Parathyroid adenoma (tissue), 2 donors: ENCODE data around the gene LACRT.
A peak's percentile ranks its signal among the peaks of the same experiment; 100 is the strongest.

Experiments
- H2AFZ ChIP-seq: fragments of 300-600 bp; sonication (generic); one replicate; pipeline ENCODE4 v1.7.0; 2017; ENCODE audit warnings: antibody characterized with exemption, mild to moderate bottlenecking
- H3K27ac ChIP-seq: fragments of 300-600 bp; sonication (generic); one replicate; pipeline ENCODE4 v1.7.0; 2017
- H3K27me3 ChIP-seq: fragments of 300-600 bp; sonication (generic); one replicate; pipeline ENCODE4 v1.7.0; 2017; ENCODE audit warnings: low read length; ENCODE audit not compliant: control insufficient read depth, insufficient read depth
- H3K36me3 ChIP-seq: fragments of 300-600 bp; sonication (generic); one replicate; pipeline ENCODE4 v1.7.0; 2017; ENCODE audit warnings: low read length; ENCODE audit not compliant: control insufficient read depth, insufficient read depth
- H3K4me1 ChIP-seq: fragments of 300-600 bp; sonication (generic); one replicate; pipeline ENCODE4 v1.7.0; 2017; ENCODE audit warnings: control low read depth
- H3K4me2 ChIP-seq: fragments of 300-600 bp; sonication (generic); one replicate; pipeline ENCODE4 v1.7.0; 2017; ENCODE audit warnings: low read length
- H3K4me3 ChIP-seq: fragments of 300-600 bp; sonication (generic); one replicate; pipeline ENCODE4 v1.7.0; 2017; ENCODE audit warnings: low read depth, low read length
- H3K79me2 ChIP-seq: fragments of 300-600 bp; sonication (generic); one replicate; pipeline ENCODE4 v1.7.0; 2017; ENCODE audit warnings: control low read depth
- H3K9ac ChIP-seq: fragments of 300-600 bp; sonication (generic); one replicate; pipeline ENCODE4 v1.7.0; 2017; ENCODE audit warnings: mild to moderate bottlenecking
- H3K9me3 ChIP-seq: fragments of 300-600 bp; sonication (generic); one replicate; pipeline ENCODE4 v1.7.0; 2017; ENCODE audit warnings: low read length; ENCODE audit not compliant: control insufficient read depth
- CTCF ChIP-seq: fragments of 300-600 bp; sonication (generic); IDR thresholded peaks from one replicate; pipeline ENCODE4 v1.7.0; 2017; ENCODE audit warnings: antibody characterized with exemption, mild to moderate bottlenecking
- donor health status: primary hyperparathyroidism.

LACRT gene

GRCh38 chr12:54592316-54592715 lies 42.4 kb downstream of the LACRT start:
- Histone ChIP-seq H3K4me3 (no peak overlapping the region), H3K36me3 (no peaks in the 10 kb centered on the region), H3K4me1 (peaks cover 47% of the 10 kb centered on the region), H3K9ac (no peak overlapping the region), H3K4me2 (no peak overlapping the region), H3K27me3 (no peaks in the 10 kb centered on the region), H3K27ac (no peak overlapping the region), H2AFZ (no peak overlapping the region), H3K9me3 (no peaks in the 10 kb centered on the region), H3K79me2 (no peaks in the 10 kb centered on the region)
- TF ChIP-seq CTCF: no peak

GRCh38 chr12:54590978-54591591 lies 43.6 kb downstream of the LACRT start:
- Histone ChIP-seq H3K4me1 (peaks cover 50% of the 10 kb centered on the region), H3K36me3 (no peaks in the 10 kb centered on the region), H3K27me3 (no peaks in the 10 kb centered on the region), H3K4me2 (no peak overlapping the region), H2AFZ (peak overlapping the region; percentile 51), H3K9me3 (no peaks in the 10 kb centered on the region), H3K9ac (no peak overlapping the region), H3K79me2 (no peaks in the 10 kb centered on the region), H3K4me3 (no peak overlapping the region), H3K27ac (no peak overlapping the region)
- TF ChIP-seq CTCF: no peak

GRCh38 chr12:54589964-54590363 lies 44.7 kb downstream of the LACRT start:
- H3K4me1 ChIP-seq: peaks cover 50% of the 10 kb centered on the region
- peak overlapping the region; percentile 54 for H2AFZ ChIP-seq
- H3K9me3 ChIP-seq: no peaks in the 10 kb centered on the region
- no peak overlapping the region for H3K4me2 ChIP-seq
- no peak overlapping the region for H3K9ac ChIP-seq
- H3K27ac ChIP-seq: no peak overlapping the region
- H3K27me3 ChIP-seq: no peaks in the 10 kb centered on the region
- H3K4me3 ChIP-seq: no peak overlapping the region
- H3K36me3 ChIP-seq: no peaks in the 10 kb centered on the region
- TF ChIP-seq CTCF: no peak
- no peaks in the 10 kb centered on the region for H3K79me2 ChIP-seq

- H3K27me3 ChIP-seq: no peaks in the 10 kb centered on the region
- no peak for TF ChIP-seq CTCF
- no peak overlapping the region for H3K9ac ChIP-seq
- no peaks in the 10 kb centered on the region for H3K9me3 ChIP-seq
- peak overlapping the region; percentile 53 for H2AFZ ChIP-seq
- peaks cover 50% of the 10 kb centered on the region for H3K4me1 ChIP-seq
- peak overlapping the region; percentile 76 for H3K4me2 ChIP-seq
- no peaks in the 10 kb centered on the region for H3K79me2 ChIP-seq
- H3K4me3 ChIP-seq: no peak overlapping the region
- H3K36me3 ChIP-seq: no peaks in the 10 kb centered on the region
- H3K27ac ChIP-seq: no peak overlapping the region
These were observed 45.8 kb downstream of the LACRT start for GRCh38 chr12:54588890-54589267.
